GM12875 (cell line): ENCODE measurements around the gene TFCP2L1.

Experiments
- H3K4me3 ChIP-seq: one replicate; pipeline ENCODE4 v1.5.1; 2011; ENCODE audit warnings: low read depth, low read length, control low read depth
- CTCF ChIP-seq: IDR thresholded peaks from 2 replicates; pipeline ENCODE4 v1.5.1; 2011; ENCODE audit warnings: low read depth, mild to moderate bottlenecking, control low read depth, inconsistent platforms, low read length, moderate library complexity, borderline replicate concordance; ENCODE audit not compliant: insufficient read depth

TFCP2L1 gene

GRCh38 chr2:121237336-121237979 is 47.5 kb downstream of the TFCP2L1 start:
- no peak for TF ChIP-seq CTCF
- H3K4me3 ChIP-seq: no peak overlapping the region

GRCh38 chr2:121236650-121237180 is 48.3 kb downstream of the TFCP2L1 start:
- no peak for TF ChIP-seq CTCF
- H3K4me3 ChIP-seq: no peak overlapping the region

- TF ChIP-seq CTCF: no peak
- H3K4me3 ChIP-seq: no peak overlapping the region
Measured at GRCh38 chr2:121236101-121236640, 48.8 kb downstream of the TFCP2L1 start.

- TF ChIP-seq CTCF: no peak
- no peak overlapping the region for H3K4me3 ChIP-seq
Measured at GRCh38 chr2:121235542-121235941, 49.5 kb downstream of the TFCP2L1 start.

- TF ChIP-seq CTCF: no peak
- no peak overlapping the region for H3K4me3 ChIP-seq
Measured at GRCh38 chr2:121234791-121235190, 50.2 kb downstream of the TFCP2L1 start.

GRCh38 chr2:121234144-121234543 is 50.9 kb downstream of the TFCP2L1 start:
- no peak for TF ChIP-seq CTCF

GRCh38 chr2:121233486-121234110 is 51.4 kb downstream of the TFCP2L1 start:
- TF ChIP-seq CTCF: no peak
- no peak overlapping the region for H3K4me3 ChIP-seq

More at GRCh38 chr2:121234144-121234543, 50.9 kb downstream of the TFCP2L1 start:
- no peak overlapping the region for H3K4me3 ChIP-seq
